Panc1 (cell line): ENCODE measurements around the gene CD300LF.

Source experiments
- POLR2AphosphoS5 ChIP-seq: IDR thresholded peaks from 2 replicates; pipeline ENCODE4 v1.6.1; 2012; ENCODE audit warnings: mild to moderate bottlenecking, low read depth, low read length, moderate library complexity
- SIN3A ChIP-seq: IDR thresholded peaks from 2 replicates; pipeline ENCODE4 v1.6.1; 2012; ENCODE audit warnings: low read depth, mild to moderate bottlenecking, low read length, moderate library complexity, borderline replicate concordance; ENCODE audit not compliant: insufficient read depth
- TF ChIP-seq, protein P1 (sequence below): fragments of 450-650 bp; IDR thresholded peaks from 2 replicates; pipeline ENCODE4 v1.5.1; 2017; ENCODE audit warnings: mild to moderate bottlenecking
- TF ChIP-seq, protein P2 (sequence below), 2 experiments: IDR thresholded peaks; 2 replicates each; pipeline ENCODE4 v1.6.1; 2011 to 2012; ENCODE audit warnings: low read depth in 2 of 2, control low read depth in 1 of 2, low read length in 1 of 2, mild to moderate bottlenecking in 1 of 2, moderate library complexity in 1 of 2; ENCODE audit not compliant: insufficient read depth in 1 of 2

DNA sequence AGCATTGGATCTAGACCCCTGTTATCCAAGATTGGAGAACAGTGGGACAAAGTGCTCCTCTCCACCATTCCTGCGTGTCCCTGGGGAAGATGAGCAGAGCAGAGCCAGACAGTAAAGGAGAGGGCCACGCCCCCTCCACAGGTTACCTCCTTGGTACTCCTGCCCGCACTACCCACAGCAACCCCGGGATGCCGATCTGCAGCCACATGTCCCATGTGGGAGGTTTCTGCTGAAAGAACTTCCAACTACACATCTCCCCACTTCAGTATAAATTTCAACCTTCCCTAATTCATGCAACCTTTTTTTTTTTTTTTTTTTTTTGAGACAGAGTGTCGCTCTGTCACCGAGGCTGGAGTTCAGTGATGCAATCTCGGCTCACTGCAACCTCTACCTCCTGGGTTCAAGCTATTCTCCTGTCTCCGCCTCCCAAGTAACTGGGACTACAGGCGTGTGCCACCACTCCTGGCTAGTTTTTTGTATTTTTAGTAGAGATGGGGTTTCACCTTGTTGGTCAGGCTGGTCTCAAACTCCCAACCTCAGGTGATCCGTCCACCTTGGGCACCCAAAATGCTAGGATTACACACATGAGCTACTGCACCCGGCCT, 26.6 kb upstream of the CD300LF start:
- TF ChIP-seq, protein P1, sequence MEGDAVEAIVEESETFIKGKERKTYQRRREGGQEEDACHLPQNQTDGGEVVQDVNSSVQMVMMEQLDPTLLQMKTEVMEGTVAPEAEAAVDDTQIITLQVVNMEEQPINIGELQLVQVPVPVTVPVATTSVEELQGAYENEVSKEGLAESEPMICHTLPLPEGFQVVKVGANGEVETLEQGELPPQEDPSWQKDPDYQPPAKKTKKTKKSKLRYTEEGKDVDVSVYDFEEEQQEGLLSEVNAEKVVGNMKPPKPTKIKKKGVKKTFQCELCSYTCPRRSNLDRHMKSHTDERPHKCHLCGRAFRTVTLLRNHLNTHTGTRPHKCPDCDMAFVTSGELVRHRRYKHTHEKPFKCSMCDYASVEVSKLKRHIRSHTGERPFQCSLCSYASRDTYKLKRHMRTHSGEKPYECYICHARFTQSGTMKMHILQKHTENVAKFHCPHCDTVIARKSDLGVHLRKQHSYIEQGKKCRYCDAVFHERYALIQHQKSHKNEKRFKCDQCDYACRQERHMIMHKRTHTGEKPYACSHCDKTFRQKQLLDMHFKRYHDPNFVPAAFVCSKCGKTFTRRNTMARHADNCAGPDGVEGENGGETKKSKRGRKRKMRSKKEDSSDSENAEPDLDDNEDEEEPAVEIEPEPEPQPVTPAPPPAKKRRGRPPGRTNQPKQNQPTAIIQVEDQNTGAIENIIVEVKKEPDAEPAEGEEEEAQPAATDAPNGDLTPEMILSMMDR, result no peak
- TF ChIP-seq, protein P2, sequence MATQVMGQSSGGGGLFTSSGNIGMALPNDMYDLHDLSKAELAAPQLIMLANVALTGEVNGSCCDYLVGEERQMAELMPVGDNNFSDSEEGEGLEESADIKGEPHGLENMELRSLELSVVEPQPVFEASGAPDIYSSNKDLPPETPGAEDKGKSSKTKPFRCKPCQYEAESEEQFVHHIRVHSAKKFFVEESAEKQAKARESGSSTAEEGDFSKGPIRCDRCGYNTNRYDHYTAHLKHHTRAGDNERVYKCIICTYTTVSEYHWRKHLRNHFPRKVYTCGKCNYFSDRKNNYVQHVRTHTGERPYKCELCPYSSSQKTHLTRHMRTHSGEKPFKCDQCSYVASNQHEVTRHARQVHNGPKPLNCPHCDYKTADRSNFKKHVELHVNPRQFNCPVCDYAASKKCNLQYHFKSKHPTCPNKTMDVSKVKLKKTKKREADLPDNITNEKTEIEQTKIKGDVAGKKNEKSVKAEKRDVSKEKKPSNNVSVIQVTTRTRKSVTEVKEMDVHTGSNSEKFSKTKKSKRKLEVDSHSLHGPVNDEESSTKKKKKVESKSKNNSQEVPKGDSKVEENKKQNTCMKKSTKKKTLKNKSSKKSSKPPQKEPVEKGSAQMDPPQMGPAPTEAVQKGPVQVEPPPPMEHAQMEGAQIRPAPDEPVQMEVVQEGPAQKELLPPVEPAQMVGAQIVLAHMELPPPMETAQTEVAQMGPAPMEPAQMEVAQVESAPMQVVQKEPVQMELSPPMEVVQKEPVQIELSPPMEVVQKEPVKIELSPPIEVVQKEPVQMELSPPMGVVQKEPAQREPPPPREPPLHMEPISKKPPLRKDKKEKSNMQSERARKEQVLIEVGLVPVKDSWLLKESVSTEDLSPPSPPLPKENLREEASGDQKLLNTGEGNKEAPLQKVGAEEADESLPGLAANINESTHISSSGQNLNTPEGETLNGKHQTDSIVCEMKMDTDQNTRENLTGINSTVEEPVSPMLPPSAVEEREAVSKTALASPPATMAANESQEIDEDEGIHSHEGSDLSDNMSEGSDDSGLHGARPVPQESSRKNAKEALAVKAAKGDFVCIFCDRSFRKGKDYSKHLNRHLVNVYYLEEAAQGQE (IDR thresholded peaks at IDR 0.05; ENCODE audit: insufficient read depth in 1 of 2, low read depth in 2 of 2, low read length in 1 of 2), result no peak
- TF ChIP-seq POLR2AphosphoS5 (no peak), SIN3A (no peak)
